GM13976 (cell line): ENCODE measurements around the gene DSCAM.

Source experiments
- DNase-seq: peaks from one replicate; pipeline ENCODE4 v3.0.0; 2012; ENCODE audit warnings: low spot score
- CTCF ChIP-seq: IDR thresholded peaks from 2 replicates; pipeline ENCODE4 v1.5.1; 2012; ENCODE audit warnings: borderline replicate concordance, mild to moderate bottlenecking; ENCODE audit not compliant: insufficient read depth; ENCODE audit errors: extremely low read depth, missing control alignments, control extremely low read depth
- in situ Hi-C: fragments of 300-500 bp; cut with MboI; formaldehyde crosslinking; loops from one replicate; pipeline ENCODE4 v1.12.0; 2022; ENCODE audit warnings: low sequenced_read_pairs, mixed read lengths, inconsistent platforms; ENCODE audit not compliant: unreplicated experiment

The DSCAM gene

GRCh38 chr21:40164905-40165772, 681.8 kb downstream of the DSCAM start:
- in situ Hi-C loops, result no loop called here
- no peak for TF ChIP-seq CTCF
- no peak for DNase-seq

GRCh38 chr21:40162075-40162474, 684.9 kb downstream of the DSCAM start:
- in situ Hi-C loops, result no loop called here
- no peak for DNase-seq
- no peak for TF ChIP-seq CTCF

GRCh38 chr21:40160911-40161310, 686.0 kb downstream of the DSCAM start:
- no peak for DNase-seq
- no peak for TF ChIP-seq CTCF
- in situ Hi-C loops, result no loop called here

GRCh38 chr21:40158366-40158765, 688.6 kb downstream of the DSCAM start:
- no peak for DNase-seq
- in situ Hi-C loops, result no loop called here
- no peak for TF ChIP-seq CTCF

GRCh38 chr21:40155563-40155962, 691.4 kb downstream of the DSCAM start:
- no peak for TF ChIP-seq CTCF
- in situ Hi-C loops, result no loop called here
- no peak for DNase-seq

GRCh38 chr21:40153351-40153750, 693.6 kb downstream of the DSCAM start:
- DNase-seq, result no peak
- in situ Hi-C loops, result no loop called here
- TF ChIP-seq CTCF, result no peak
